Measurements from ENCODE around the gene GOLGA2. TPM values are rescaled to one million over a fixed set of nuclear protein-coding genes. Genes with fewer than 3 reads are reported as not detected.

GOLGA2 gene
- total and polyA plus RNA-seq, 4 experiments from 2014 or later: 1.4 to 82.4 (median 43.4) TPM

DNA sequence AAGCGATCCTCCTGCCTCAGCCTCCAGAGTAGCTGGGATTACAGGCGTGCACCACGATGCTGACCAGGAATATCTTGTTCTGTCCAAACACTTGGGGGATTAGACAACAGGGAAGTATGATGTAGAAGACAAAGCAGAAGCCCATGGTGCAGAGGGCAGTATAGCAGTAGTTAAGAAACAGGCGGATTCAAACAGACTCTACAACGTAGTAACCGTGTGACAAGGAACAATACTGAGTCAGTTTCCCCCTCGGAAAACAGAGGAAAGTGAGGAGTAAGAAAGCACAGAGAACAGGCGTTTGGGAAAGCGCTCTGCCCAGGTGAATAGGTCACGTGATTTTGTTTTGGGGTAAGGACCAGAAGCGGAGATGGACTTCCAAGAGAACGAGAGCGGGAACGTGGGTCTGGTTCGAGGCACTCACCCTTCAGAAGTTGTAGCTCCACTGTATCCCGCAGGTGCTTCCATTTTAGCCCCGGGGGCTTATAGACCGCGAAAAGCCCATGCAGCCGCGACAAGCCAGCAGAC lies 46.1 kb upstream of the GOLGA2 start:
- CTCF ChIA-PET (ENCODE audit: partially characterized antibody): interaction anchor here (1.1 to 1.6 kb wide), 2 partner anchors 19 to 496 kb away, joined by 3 to 6 read pairs; partner anchors contain the start of gene ENDOG
- peaks cover 0 to 2% of the 10 kb centered on the region in 2 donors for H3K27me3 Mint-ChIP-seq
- DNase-seq: no peak
- Histone ChIP-seq H3K4me1 (ENCODE audit: insufficient read depth, low read length) (peaks cover 32% of the 10 kb centered on the region), H3K9me3 (ENCODE audit: control insufficient read depth in 1 of 2, low read length in 2 of 2) (no peaks in the 10 kb centered on the region), H3K27me3 (ENCODE audit: insufficient read depth, low read length) (no peaks in the 10 kb centered on the region), H3K36me3 (ENCODE audit: insufficient read depth, low read length) (peaks cover 24% of the 10 kb centered on the region), H3K4me3 (ENCODE audit: low read length in 2 of 2) (peak overlapping the region; percentile 78 to 98), H3K27ac (ENCODE audit: low read depth, low read length) (peak overlapping the region; percentile 83)
- H3K27ac Mint-ChIP-seq: peak overlapping the region; percentile 94 to 99 (median 98)
- intact Hi-C loops (cut with micrococcal nuclease): loop anchor here (1.0 kb wide), 6 partner anchors 18 to 194 kb away; partner anchors contain the start of genes BBLN, GOLGA2, SLC27A4 and SWI5
- POLR2A ChIA-PET (ENCODE audit: partially characterized antibody): interaction anchor here (0.9 to 2.0 kb wide), 6 partner anchors 18 to 230 kb away, joined by 3 to 9 read pairs (median 6); partner anchors contain the start of genes GOLGA2, SLC27A4, SPTAN1 and SWI5
- H3K4me1 Mint-ChIP-seq: peaks cover 12 to 39% (median 25%) of the 10 kb centered on the region in 4 donors
- no peaks in the 10 kb centered on the region for H3K9me3 Mint-ChIP-seq
- H3K36me3 Mint-ChIP-seq: peaks cover 14 to 40% of the 10 kb centered on the region in 2 donors
- H3K4me3 Mint-ChIP-seq: peak overlapping the region; percentile 89 to 99 (median 92)

DNA sequence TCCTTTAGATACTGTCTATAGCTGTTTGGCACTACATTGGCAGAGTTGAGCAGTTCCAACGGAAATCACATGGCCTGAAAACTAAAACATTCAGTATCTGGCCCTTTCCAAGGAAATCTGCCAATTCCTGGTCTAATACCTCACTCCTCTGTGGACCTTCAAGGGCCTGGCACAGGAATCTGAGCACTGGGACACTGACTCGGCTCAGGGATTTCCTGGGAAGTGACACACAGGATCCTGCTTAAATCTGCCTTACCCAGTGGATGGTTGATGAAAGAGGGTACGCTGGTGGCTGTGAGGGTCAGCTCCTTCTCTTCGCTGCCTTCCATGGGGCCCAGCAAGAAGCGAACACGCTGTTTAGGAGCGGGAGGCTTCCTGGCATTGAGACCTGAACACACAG lies 45.5 kb upstream of the GOLGA2 start:
- Mint-ChIP-seq H3K9me3 (no peaks in the 10 kb centered on the region), H3K27ac (peak overlapping the region in 2 of 7 donors; percentile 72 to 99)
- POLR2A ChIA-PET (ENCODE audit: partially characterized antibody): interaction anchor here (1.0 to 2.0 kb wide), 6 partner anchors 12 to 231 kb away, joined by 3 to 9 read pairs (median 6); partner anchors contain the start of genes GOLGA2, SLC27A4, SPTAN1 and SWI5

DNA sequence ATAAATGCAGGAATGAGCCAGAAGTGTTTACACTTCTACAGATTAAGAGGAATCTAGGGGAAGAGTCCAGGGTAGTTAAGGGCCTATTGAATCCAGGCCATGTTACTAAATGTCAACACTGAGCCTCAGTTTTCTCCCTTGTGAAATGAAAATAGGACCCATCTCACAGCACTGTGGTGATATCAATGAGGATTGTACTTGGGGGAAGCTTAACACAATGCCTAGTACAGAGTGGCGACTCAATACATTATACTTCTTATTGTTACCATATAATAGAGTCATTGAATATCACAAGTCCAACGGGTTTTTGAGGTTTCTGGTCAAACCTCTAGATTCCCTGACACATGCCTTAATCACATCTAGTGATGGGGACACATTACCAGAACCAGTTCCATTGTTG lies 41.8 kb upstream of the GOLGA2 start:
- Mint-ChIP-seq H3K36me3 (peaks cover 13 to 38% of the 10 kb centered on the region in 2 donors), H3K4me3 (no peak overlapping the region), H3K9me3 (no peaks in the 10 kb centered on the region), H3K27ac (peak overlapping the region in 2 of 7 donors; percentile 46 to 79), H3K27me3 (peaks cover 0 to 2% of the 10 kb centered on the region in 2 donors), H3K4me1 (peaks cover 2 to 12% (median 8%) of the 10 kb centered on the region in 4 donors)
- ChIA-PET CTCF (ENCODE audit: partially characterized antibody) (interaction anchor here (1.8 kb wide), 1 partner anchor 45 kb away, joined by 5 read pairs; no protein-coding TSS in a partner anchor), POLR2A (ENCODE audit: partially characterized antibody) (interaction anchor here (1.2 kb wide), 1 partner anchor 13 kb away, joined by 3 read pairs; no protein-coding TSS in a partner anchor)
- Histone ChIP-seq H3K36me3 (ENCODE audit: insufficient read depth, low read length) (peaks cover 26% of the 10 kb centered on the region), H3K4me1 (ENCODE audit: insufficient read depth, low read length) (peaks cover 10% of the 10 kb centered on the region), H3K4me3 (ENCODE audit: low read length in 2 of 2) (no peak overlapping the region), H3K27me3 (ENCODE audit: insufficient read depth, low read length) (no peaks in the 10 kb centered on the region), H3K27ac (ENCODE audit: low read depth, low read length) (no peak overlapping the region), H3K9me3 (ENCODE audit: control insufficient read depth in 1 of 2, low read length in 2 of 2) (no peaks in the 10 kb centered on the region)
- intact Hi-C loops (cut with micrococcal nuclease): no loop called here
- DNase-seq: no peak

More for the DNA sequence above, 45.5 kb upstream of the GOLGA2 start:
- Histone ChIP-seq H3K27me3 (ENCODE audit: insufficient read depth, low read length) (no peaks in the 10 kb centered on the region), H3K9me3 (ENCODE audit: control insufficient read depth in 1 of 2, low read length in 2 of 2) (no peaks in the 10 kb centered on the region), H3K27ac (ENCODE audit: low read depth, low read length) (no peak overlapping the region), H3K4me1 (ENCODE audit: insufficient read depth, low read length) (peaks cover 32% of the 10 kb centered on the region), H3K36me3 (ENCODE audit: insufficient read depth, low read length) (peaks cover 27% of the 10 kb centered on the region), H3K4me3 (ENCODE audit: low read length in 2 of 2) (no peak overlapping the region)
- no peak for DNase-seq
- Mint-ChIP-seq H3K4me3 (peak overlapping the region in 7 of 8 donors; percentile 89 to 99 (median 94)), H3K27me3 (peaks cover 0 to 2% of the 10 kb centered on the region in 2 donors), H3K4me1 (peaks cover 12 to 39% (median 25%) of the 10 kb centered on the region in 4 donors), H3K36me3 (peaks cover 19 to 46% of the 10 kb centered on the region in 2 donors)
- CTCF ChIA-PET (ENCODE audit: partially characterized antibody): interaction anchor here (1.1 kb wide), 1 partner anchor 20 kb away, joined by 6 read pairs; no protein-coding TSS in a partner anchor
- intact Hi-C loops (cut with micrococcal nuclease): no loop called here

DNA sequence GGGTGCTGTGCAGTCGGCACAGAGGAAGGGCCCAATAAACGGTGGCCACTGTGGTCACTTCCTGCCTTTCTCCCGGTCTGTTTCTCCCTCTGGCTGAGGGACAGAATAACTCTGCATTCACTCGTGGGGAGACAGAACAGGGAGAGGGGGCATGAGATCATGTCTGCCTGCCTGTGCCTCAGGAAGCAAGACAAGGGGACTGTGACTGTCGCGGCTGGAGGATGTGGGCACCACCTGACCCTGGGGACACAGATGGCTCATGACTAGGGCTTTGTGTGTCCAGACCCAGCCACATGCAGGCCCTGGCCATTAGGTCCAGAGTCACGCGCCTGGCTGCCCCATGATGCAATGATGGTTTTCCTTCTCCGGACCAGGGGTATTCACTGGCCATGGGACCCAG lies 40.6 kb upstream of the GOLGA2 start:
- no peak overlapping the region for H3K27ac Mint-ChIP-seq
- ChIA-PET CTCF (ENCODE audit: partially characterized antibody) (no interaction called here), POLR2A (ENCODE audit: partially characterized antibody) (interaction anchor here (1.2 kb wide), 1 partner anchor 14 kb away, joined by 3 read pairs; no protein-coding TSS in a partner anchor)
- no peak overlapping the region for H3K4me3 Mint-ChIP-seq
- H3K27ac ChIP-seq (ENCODE audit: low read depth, low read length): no peak overlapping the region
- DNase-seq: no peak
- H3K36me3 Mint-ChIP-seq: peaks cover 16 to 30% of the 10 kb centered on the region in 2 donors
- intact Hi-C loops (cut with micrococcal nuclease): no loop called here
- no peaks in the 10 kb centered on the region for H3K27me3 Mint-ChIP-seq
- H3K9me3 ChIP-seq (ENCODE audit: control insufficient read depth in 1 of 2, low read length in 2 of 2): no peaks in the 10 kb centered on the region
- H3K9me3 Mint-ChIP-seq: no peaks in the 10 kb centered on the region
- no peaks in the 10 kb centered on the region for H3K27me3 ChIP-seq (ENCODE audit: insufficient read depth, low read length)
- peaks cover 28% of the 10 kb centered on the region for H3K36me3 ChIP-seq (ENCODE audit: insufficient read depth, low read length)
- H3K4me1 ChIP-seq (ENCODE audit: insufficient read depth, low read length): peaks cover 4% of the 10 kb centered on the region
- H3K4me1 Mint-ChIP-seq: peaks cover 0 to 1% (median under 1%) of the 10 kb centered on the region in 4 donors
- no peak overlapping the region for H3K4me3 ChIP-seq (ENCODE audit: low read length in 2 of 2)

DNA sequence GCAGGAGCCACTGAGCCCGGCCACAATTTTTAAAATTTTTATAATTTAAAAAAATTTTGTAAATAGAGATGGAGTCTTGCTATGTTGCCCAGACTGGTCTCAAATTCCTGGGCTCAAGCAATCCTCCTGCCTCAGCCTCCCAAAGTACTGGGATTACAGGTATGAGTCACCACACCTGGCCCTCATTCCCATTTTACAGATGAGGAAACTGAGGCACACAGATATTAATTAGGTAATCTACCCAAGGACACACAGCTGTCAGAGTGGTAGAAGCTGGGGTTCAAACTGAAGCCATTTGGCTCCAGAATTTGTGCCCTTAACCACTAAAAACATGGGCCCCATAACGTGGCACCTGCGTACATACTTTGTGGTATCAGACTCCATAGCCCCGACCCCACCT lies 38.9 kb upstream of the GOLGA2 start:
- DNase-seq: no peak
- H3K27me3 ChIP-seq (ENCODE audit: insufficient read depth, low read length): no peaks in the 10 kb centered on the region
- intact Hi-C loops (cut with micrococcal nuclease): no loop called here
- H3K4me1 ChIP-seq (ENCODE audit: insufficient read depth, low read length): no peaks in the 10 kb centered on the region
- H3K36me3 ChIP-seq (ENCODE audit: insufficient read depth, low read length): peaks cover 42% of the 10 kb centered on the region
- H3K4me1 Mint-ChIP-seq: no peaks in the 10 kb centered on the region
- no peaks in the 10 kb centered on the region for H3K27me3 Mint-ChIP-seq
- ChIA-PET POLR2A (ENCODE audit: partially characterized antibody) (no interaction called here), CTCF (ENCODE audit: partially characterized antibody) (interaction anchor here (1.2 kb wide), 1 partner anchor 55 kb away, joined by 3 read pairs; no protein-coding TSS in a partner anchor)
- no peak overlapping the region for H3K27ac ChIP-seq (ENCODE audit: low read depth, low read length)
- no peak overlapping the region for H3K4me3 ChIP-seq (ENCODE audit: low read length in 2 of 2)
- H3K4me3 Mint-ChIP-seq: no peak overlapping the region
- no peak overlapping the region for H3K27ac Mint-ChIP-seq
- no peaks in the 10 kb centered on the region for H3K9me3 ChIP-seq (ENCODE audit: control insufficient read depth in 1 of 2, low read length in 2 of 2)
- peaks cover 25 to 46% of the 10 kb centered on the region in 2 donors for H3K36me3 Mint-ChIP-seq
- no peaks in the 10 kb centered on the region for H3K9me3 Mint-ChIP-seq

DNA sequence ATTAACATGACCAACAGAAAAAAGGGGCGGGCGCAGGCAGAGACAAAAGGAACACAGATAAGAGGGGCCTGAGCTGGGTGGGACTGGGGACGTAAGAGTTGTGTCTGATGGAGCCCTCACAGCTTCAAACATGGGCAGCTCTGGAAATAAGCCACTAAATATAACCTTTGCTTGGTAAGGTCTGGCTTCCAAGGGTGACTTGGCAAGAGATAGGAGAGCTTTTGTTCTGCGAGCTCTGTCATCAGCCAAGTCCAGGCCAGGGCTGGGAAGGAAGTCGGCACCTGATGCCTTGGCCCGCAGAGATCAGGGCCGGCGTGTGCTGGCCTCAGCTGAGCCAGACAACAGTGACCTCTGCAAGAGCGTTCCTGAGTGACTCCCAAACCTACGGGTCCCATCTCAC lies 34.7 kb upstream of the GOLGA2 start:
- H3K4me1 Mint-ChIP-seq: peaks cover 0 to 1% (median 0%) of the 10 kb centered on the region in 4 donors
- no peak overlapping the region for H3K27ac Mint-ChIP-seq
- no peaks in the 10 kb centered on the region for H3K27me3 ChIP-seq (ENCODE audit: insufficient read depth, low read length)
- ChIA-PET CTCF (ENCODE audit: partially characterized antibody) (interaction anchor here (1.4 kb wide), 1 partner anchor 19 kb away, joined by 3 read pairs; no protein-coding TSS in a partner anchor), POLR2A (ENCODE audit: partially characterized antibody) (no interaction called here)
- intact Hi-C loops (cut with micrococcal nuclease): no loop called here
- no peak overlapping the region for H3K27ac ChIP-seq (ENCODE audit: low read depth, low read length)
- H3K9me3 ChIP-seq (ENCODE audit: control insufficient read depth in 1 of 2, low read length in 2 of 2): no peaks in the 10 kb centered on the region
- no peaks in the 10 kb centered on the region for H3K9me3 Mint-ChIP-seq
- peaks cover 27 to 37% of the 10 kb centered on the region in 2 donors for H3K36me3 Mint-ChIP-seq
- DNase-seq: no peak
- H3K36me3 ChIP-seq (ENCODE audit: insufficient read depth, low read length): peaks cover 31% of the 10 kb centered on the region
- no peaks in the 10 kb centered on the region for H3K4me1 ChIP-seq (ENCODE audit: insufficient read depth, low read length)
- H3K4me3 Mint-ChIP-seq: no peak overlapping the region
- H3K4me3 ChIP-seq (ENCODE audit: low read length in 2 of 2): no peak overlapping the region
- H3K27me3 Mint-ChIP-seq: no peaks in the 10 kb centered on the region

DNA sequence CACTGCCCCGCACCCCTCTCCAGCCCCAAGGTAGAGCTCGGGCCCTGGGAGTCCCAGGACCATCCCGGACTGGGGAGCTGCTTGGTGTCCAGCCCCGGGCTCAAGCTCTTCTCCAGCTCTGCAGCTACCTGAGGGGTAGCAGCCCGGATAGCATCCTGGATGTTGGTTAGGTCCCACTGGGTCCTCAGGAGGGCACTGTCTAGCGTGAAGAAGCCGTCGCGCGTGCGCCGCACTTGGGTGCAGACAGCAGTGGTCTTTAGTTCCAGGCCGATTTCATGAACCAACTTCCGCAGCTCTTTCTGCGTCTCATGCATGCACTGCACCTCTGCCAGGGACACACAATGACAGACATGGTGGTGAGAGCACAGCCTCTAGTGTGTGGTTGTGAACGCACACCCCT lies 33.7 kb upstream of the GOLGA2 start:
- ChIA-PET POLR2A (ENCODE audit: partially characterized antibody) (interaction anchor here (1.1 to 1.3 kb wide), 2 partner anchors 9 to 11 kb away, joined by 3 read pairs; no protein-coding TSS in a partner anchor), CTCF (ENCODE audit: partially characterized antibody) (interaction anchor here (1.4 kb wide), 1 partner anchor 18 kb away, joined by 3 read pairs; no protein-coding TSS in a partner anchor)
- Mint-ChIP-seq H3K27ac (peak overlapping the region in 1 of 7 donors; percentile 30), H3K36me3 (peaks cover 27 to 32% of the 10 kb centered on the region in 2 donors), H3K9me3 (no peaks in the 10 kb centered on the region), H3K27me3 (no peaks in the 10 kb centered on the region), H3K4me3 (no peak overlapping the region), H3K4me1 (peaks cover 0 to 1% (median 0%) of the 10 kb centered on the region in 4 donors)
- H3K36me3 ChIP-seq (ENCODE audit: insufficient read depth, low read length): peaks cover 23% of the 10 kb centered on the region
- H3K4me1 ChIP-seq (ENCODE audit: insufficient read depth, low read length): no peaks in the 10 kb centered on the region
- no peaks in the 10 kb centered on the region for H3K27me3 ChIP-seq (ENCODE audit: insufficient read depth, low read length)
- H3K27ac ChIP-seq (ENCODE audit: low read depth, low read length): no peak overlapping the region
- H3K9me3 ChIP-seq (ENCODE audit: control insufficient read depth in 1 of 2, low read length in 2 of 2): no peaks in the 10 kb centered on the region
- intact Hi-C loops (cut with micrococcal nuclease): no loop called here
- DNase-seq: no peak
- H3K4me3 ChIP-seq (ENCODE audit: low read length in 2 of 2): no peak overlapping the region

Measured in CD4-positive, alpha-beta memory T cell (primary cell).